ENCODE results near the gene TNIK. TPM values are rescaled to one million over a fixed set of nuclear protein-coding genes. Genes with fewer than 3 reads are reported as not detected.

TNIK gene
- total RNA-seq, 1 donor, result 24.2 TPM

GRCh38 chr3:171476532-171477102 is 16.4 kb upstream of the TNIK start:
- no peak overlapping the region for H3K4me3 ChIP-seq (ENCODE audit: low read depth, low read length)
- no peak for TF ChIP-seq CTCF (IDR thresholded peaks at IDR 0.05; ENCODE audit: insufficient read depth, low read length)
- DNase-seq (ENCODE audit: low read depth), result no peak

GRCh38 chr3:171472552-171472951 is 12.3 kb upstream of the TNIK start:
- DNase-seq (ENCODE audit: low read depth), result no peak
- H3K4me3 ChIP-seq (ENCODE audit: low read depth, low read length), result no peak overlapping the region
- TF ChIP-seq CTCF (IDR thresholded peaks at IDR 0.05; ENCODE audit: insufficient read depth, low read length), result no peak

- H3K4me3 ChIP-seq (ENCODE audit: low read depth, low read length), result no peak overlapping the region
- TF ChIP-seq CTCF (IDR thresholded peaks at IDR 0.05; ENCODE audit: insufficient read depth, low read length), result no peak
- no peak for DNase-seq (ENCODE audit: low read depth)
Observed at GRCh38 chr3:171470714-171471227, 10.6 kb upstream of the TNIK start.

- TF ChIP-seq CTCF (IDR thresholded peaks at IDR 0.05; ENCODE audit: insufficient read depth, low read length), result no peak
- H3K4me3 ChIP-seq (ENCODE audit: low read depth, low read length), result no peak overlapping the region
- DNase-seq (ENCODE audit: low read depth), result no peak
Observed at GRCh38 chr3:171469376-171469775, 9.2 kb upstream of the TNIK start.

GRCh38 chr3:171468296-171468906 is 8.2 kb upstream of the TNIK start:
- TF ChIP-seq CTCF (IDR thresholded peaks at IDR 0.05; ENCODE audit: insufficient read depth, low read length), result no peak

GRCh38 chr3:171465763-171466162 is 5.6 kb upstream of the TNIK start:
- no peak overlapping the region for H3K4me3 ChIP-seq (ENCODE audit: low read depth, low read length)
- DNase-seq (ENCODE audit: low read depth), result no peak
- TF ChIP-seq CTCF (IDR thresholded peaks at IDR 0.05; ENCODE audit: insufficient read depth, low read length), result no peak

More at GRCh38 chr3:171468296-171468906, 8.2 kb upstream of the TNIK start:
- DNase-seq (ENCODE audit: low read depth), result no peak
- no peak overlapping the region for H3K4me3 ChIP-seq (ENCODE audit: low read depth, low read length)

All from fibroblast of the aortic adventitia (primary cell).